ENCODE measurements around the gene CFAP299. TPM values are rescaled to one million over a fixed set of nuclear protein-coding genes. Genes with fewer than 3 reads are reported as not detected.
"Not testable (repeated sequence)": the region's sequence is repeated elsewhere in the genome, so short reads cannot be mapped to it uniquely, and the experiment has no call there.

CFAP299 gene
- polyA plus RNA-seq, 1 experiment = 1.4 TPM

DNA sequence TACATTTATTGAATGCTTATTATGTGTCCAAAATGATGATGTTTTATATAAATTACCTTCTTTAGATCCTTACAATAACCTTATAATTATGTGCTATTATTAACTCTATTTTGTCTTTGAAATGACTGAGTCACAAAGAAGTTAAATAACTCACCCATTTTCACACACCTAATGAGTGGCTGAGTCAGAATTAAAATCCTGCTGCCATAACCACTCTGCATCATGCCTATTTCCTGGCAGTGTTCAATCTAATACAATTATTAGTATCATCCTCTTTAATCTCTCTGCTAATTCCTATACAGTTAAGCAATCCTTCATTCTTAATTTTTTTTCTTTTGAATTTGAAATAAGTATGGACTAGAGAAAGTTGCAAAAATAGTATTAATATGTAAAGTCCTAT is 342.9 kb downstream of the CFAP299 start:
- DNase-seq (ENCODE audit: low read depth, low spot score) = no peak

DNA sequence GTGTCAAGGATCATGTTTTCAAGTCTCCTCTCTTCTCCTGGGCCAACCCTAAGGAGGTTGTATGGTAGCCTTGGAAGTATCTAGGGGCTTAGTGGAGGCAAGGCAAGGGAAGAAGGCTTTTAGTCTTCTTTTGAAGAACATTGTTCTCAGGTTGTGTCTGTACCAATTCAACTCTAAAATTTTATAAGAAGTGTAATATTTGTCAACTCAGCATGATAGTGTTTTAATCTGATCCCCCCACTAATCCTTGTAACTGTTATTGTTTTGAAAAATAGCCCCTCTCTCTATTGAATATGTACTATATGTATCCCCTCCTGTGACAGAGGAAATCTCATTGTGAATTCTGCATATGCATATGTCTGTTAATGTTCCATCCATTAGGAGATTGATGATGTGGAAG is 345.4 kb downstream of the CFAP299 start:
- POLR2A ChIA-PET = no interaction called here
- TF ChIP-seq, protein P1, sequence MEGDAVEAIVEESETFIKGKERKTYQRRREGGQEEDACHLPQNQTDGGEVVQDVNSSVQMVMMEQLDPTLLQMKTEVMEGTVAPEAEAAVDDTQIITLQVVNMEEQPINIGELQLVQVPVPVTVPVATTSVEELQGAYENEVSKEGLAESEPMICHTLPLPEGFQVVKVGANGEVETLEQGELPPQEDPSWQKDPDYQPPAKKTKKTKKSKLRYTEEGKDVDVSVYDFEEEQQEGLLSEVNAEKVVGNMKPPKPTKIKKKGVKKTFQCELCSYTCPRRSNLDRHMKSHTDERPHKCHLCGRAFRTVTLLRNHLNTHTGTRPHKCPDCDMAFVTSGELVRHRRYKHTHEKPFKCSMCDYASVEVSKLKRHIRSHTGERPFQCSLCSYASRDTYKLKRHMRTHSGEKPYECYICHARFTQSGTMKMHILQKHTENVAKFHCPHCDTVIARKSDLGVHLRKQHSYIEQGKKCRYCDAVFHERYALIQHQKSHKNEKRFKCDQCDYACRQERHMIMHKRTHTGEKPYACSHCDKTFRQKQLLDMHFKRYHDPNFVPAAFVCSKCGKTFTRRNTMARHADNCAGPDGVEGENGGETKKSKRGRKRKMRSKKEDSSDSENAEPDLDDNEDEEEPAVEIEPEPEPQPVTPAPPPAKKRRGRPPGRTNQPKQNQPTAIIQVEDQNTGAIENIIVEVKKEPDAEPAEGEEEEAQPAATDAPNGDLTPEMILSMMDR (IDR thresholded peaks at IDR 0.05; ENCODE audit: low read depth, low read length) = no peak
- no peak for DNase-seq (ENCODE audit: low read depth, low spot score)
- Histone ChIP-seq H3K27ac (ENCODE audit: low read depth, low read length) (no peak overlapping the region), H3K9me3 (ENCODE audit: control insufficient read depth, insufficient read depth, low read length) (no peaks in the 10 kb centered on the region), H3K4me3 (ENCODE audit: low read depth, low read length) (no peak overlapping the region), H3K27me3 (ENCODE audit: control insufficient read depth, insufficient read depth, low read length) (no peaks in the 10 kb centered on the region)
- CTCF ChIA-PET = no interaction called here

More for the DNA sequence above, 342.9 kb downstream of the CFAP299 start:
- TF ChIP-seq, protein P1 (IDR thresholded peaks at IDR 0.05; ENCODE audit: low read depth, low read length) = no peak
- Histone ChIP-seq H3K27ac (ENCODE audit: low read depth, low read length) (no peak overlapping the region), H3K9me3 (ENCODE audit: control insufficient read depth, insufficient read depth, low read length) (no peaks in the 10 kb centered on the region), H3K4me3 (ENCODE audit: low read depth, low read length) (no peak overlapping the region), H3K27me3 (ENCODE audit: control insufficient read depth, insufficient read depth, low read length) (no peaks in the 10 kb centered on the region)
- POLR2A ChIA-PET = no interaction called here
- CTCF ChIA-PET = no interaction called here

GRCh38 chr4:80685214-80685613 is 349.7 kb downstream of the CFAP299 start:
- Histone ChIP-seq H3K27ac (ENCODE audit: low read depth, low read length) (no peak overlapping the region), H3K9me3 (ENCODE audit: control insufficient read depth, insufficient read depth, low read length) (no peaks in the 10 kb centered on the region), H3K4me3 (ENCODE audit: low read depth, low read length) (no peak overlapping the region), H3K27me3 (ENCODE audit: control insufficient read depth, insufficient read depth, low read length) (no peaks in the 10 kb centered on the region)
- ChIA-PET CTCF (no interaction called here), POLR2A (no interaction called here)
- TF ChIP-seq, protein P1 (IDR thresholded peaks at IDR 0.05; ENCODE audit: low read depth, low read length) = no peak
- no peak for DNase-seq (ENCODE audit: low read depth, low spot score)

- H3K9me3 ChIP-seq (ENCODE audit: control insufficient read depth, insufficient read depth, low read length); H3K4me3 ChIP-seq (ENCODE audit: low read depth, low read length); H3K27ac ChIP-seq (ENCODE audit: low read depth, low read length); H3K27me3 ChIP-seq (ENCODE audit: control insufficient read depth, insufficient read depth, low read length); POLR2A ChIA-PET; DNase-seq (ENCODE audit: low read depth, low spot score); CTCF ChIA-PET: not testable (repeated sequence)
These were observed 352.2 kb downstream of the CFAP299 start for GRCh38 chr4:80687736-80688135.

DNA sequence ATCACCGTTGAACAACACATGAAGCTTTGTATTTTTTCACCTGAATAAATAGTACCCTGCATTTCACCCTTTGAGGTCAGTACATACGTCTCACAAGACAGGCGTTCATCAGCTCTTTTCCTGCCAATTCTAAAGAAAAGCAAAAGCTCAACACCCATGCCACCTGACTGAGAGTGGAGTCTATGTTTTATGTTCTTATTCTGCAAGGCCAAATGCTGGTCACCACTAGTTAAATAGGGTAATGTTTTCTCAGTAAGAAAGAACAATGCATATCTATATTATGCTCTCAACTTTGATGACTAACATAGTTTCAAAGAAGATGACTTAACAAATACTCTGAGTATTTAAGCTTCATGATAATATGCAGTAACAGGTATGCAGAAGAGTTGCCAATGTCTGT is 358.6 kb downstream of the CFAP299 start:
- no peaks in the 10 kb centered on the region for H3K27me3 ChIP-seq (ENCODE audit: control insufficient read depth, insufficient read depth, low read length)

More for the DNA sequence above, 358.6 kb downstream of the CFAP299 start:
- ChIA-PET CTCF (interaction anchor here (1.0 to 1.1 kb wide), 2 partner anchors 296 to 331 kb away, joined by 3 read pairs; no protein-coding TSS in a partner anchor), POLR2A (no interaction called here)
- no peak for DNase-seq (ENCODE audit: low read depth, low spot score)
- H3K27ac ChIP-seq (ENCODE audit: low read depth, low read length) = no peak overlapping the region
- no peaks in the 10 kb centered on the region for H3K9me3 ChIP-seq (ENCODE audit: control insufficient read depth, insufficient read depth, low read length)
- no peak overlapping the region for H3K4me3 ChIP-seq (ENCODE audit: low read depth, low read length)
- TF ChIP-seq, protein P1 (IDR thresholded peaks at IDR 0.05; ENCODE audit: low read depth, low read length) = no peak
